CD14-positive monocyte (primary cell): ENCODE results near the gene ITPRIPL1. TPM values are rescaled to one million over a fixed set of nuclear protein-coding genes. Genes with fewer than 3 reads are reported as not detected.

Experiments
- DNase-seq, 3 donors: peaks; one replicate each; pipeline ENCODE4 v3.0.0-alpha.2; 2011 to 2022
- H2AFZ ChIP-seq: 2 replicates; pipeline ENCODE4 v1.6.0; 2012; ENCODE audit warnings: mild to moderate bottlenecking, low read depth, low read length, inconsistent platforms; ENCODE audit not compliant: insufficient read depth, poor library complexity, severe bottlenecking
- H3K27ac ChIP-seq, 2 donors: 1 replicate in 1 of 2; 2 replicates in 1 of 2; pipeline ENCODE4 v1.5.1; 2012 to 2013; ENCODE audit warnings: low read length in 2 of 2, control low read depth in 1 of 2, inconsistent platforms in 1 of 2, low read depth in 1 of 2, mild to moderate bottlenecking in 1 of 2
- H3K27me3 ChIP-seq, 2 donors: one replicate each; pipeline versions ENCODE4 v1.6.0 to v1.6.1; 2011 to 2013; ENCODE audit warnings: low read length in 2 of 2; ENCODE audit not compliant: control insufficient read depth in 2 of 2, insufficient read depth in 2 of 2
- H3K36me3 ChIP-seq, 2 donors: replicated peaks in 1 of 2; 1 replicate in 1 of 2; 2 replicates in 1 of 2; pipeline versions ENCODE4 v1.5.1 to v1.6.1; 2012 to 2013; ENCODE audit warnings: low read length in 2 of 2, control low read depth in 1 of 2, inconsistent platforms in 1 of 2, mild to moderate bottlenecking in 1 of 2; ENCODE audit not compliant: insufficient read depth in 2 of 2, control insufficient read depth in 1 of 2
- H3K4me1 ChIP-seq, 2 donors: 1 replicate in 1 of 2; 2 replicates in 1 of 2; pipeline versions ENCODE4 v1.5.1 to v1.6.1; 2012 to 2013; ENCODE audit warnings: low read length in 2 of 2, control low read depth in 1 of 2, inconsistent platforms in 1 of 2, mild to moderate bottlenecking in 1 of 2, moderate library complexity in 1 of 2; ENCODE audit not compliant: insufficient read depth in 2 of 2, control insufficient read depth in 1 of 2
- H3K4me2 ChIP-seq: replicated peaks from 2 replicates; pipeline ENCODE3; 2012; ENCODE audit warnings: low read length, moderate library complexity, mild to moderate bottlenecking; ENCODE audit not compliant: poor library complexity, severe bottlenecking; ENCODE audit errors: extremely low read depth
- H3K4me3 ChIP-seq, 3 experiments: fragments of 200-600 bp in 1 of 3; sonication (generic) in 1 of 3; replicated peaks in 1 of 3; 1 replicate in 2 of 3; 2 replicates in 1 of 3; pipeline ENCODE4 v1.5.1; 2011 to 2013; ENCODE audit warnings: low read length in 3 of 3, mild to moderate bottlenecking in 3 of 3, control low read depth in 2 of 3, low read depth in 2 of 3, inconsistent platforms in 1 of 3, moderate library complexity in 1 of 3
- H3K79me2 ChIP-seq: 2 replicates; pipeline ENCODE4 v1.6.0; 2012; ENCODE audit warnings: mild to moderate bottlenecking, control low read depth, inconsistent platforms, low read length, moderate library complexity; ENCODE audit not compliant: insufficient read depth
- H3K9ac ChIP-seq: 2 replicates; pipeline ENCODE4 v1.6.0; 2017; ENCODE audit warnings: low read length, mild to moderate bottlenecking; ENCODE audit not compliant: insufficient read depth, poor library complexity, severe bottlenecking
- H3K9me3 ChIP-seq, 2 donors: replicated peaks in 1 of 2; 1 replicate in 1 of 2; 2 replicates in 1 of 2; pipeline versions ENCODE4 v1.5.1 to v1.6.1; 2012 to 2013; ENCODE audit warnings: low read length in 2 of 2, control low read depth in 1 of 2; ENCODE audit not compliant: control insufficient read depth in 1 of 2, insufficient read depth in 1 of 2
- H4K20me1 ChIP-seq: 2 replicates; pipeline ENCODE4 v1.6.0; 2012; ENCODE audit warnings: mild to moderate bottlenecking, low read length, control low read depth, moderate library complexity; ENCODE audit not compliant: insufficient read depth
- H3K27ac Mint-ChIP-seq, 7 donors: one replicate each; pipeline ENCODE4 v1.8.0; 2020; ENCODE audit warnings: mild to moderate bottlenecking in 7 of 7, mixed read lengths in 7 of 7, moderate library complexity in 6 of 7, inconsistent platforms in 2 of 7
- H3K27me3 Mint-ChIP-seq, 3 donors: one replicate each; pipeline ENCODE4 v1.8.0; 2021 to 2022; ENCODE audit warnings: low read depth in 3 of 3, mild to moderate bottlenecking in 3 of 3, mixed read lengths in 3 of 3, moderate library complexity in 3 of 3, inconsistent platforms in 1 of 3
- H3K36me3 Mint-ChIP-seq, 2 donors: one replicate each; pipeline ENCODE4 v1.8.0; 2020; ENCODE audit warnings: mixed read lengths in 2 of 2, inconsistent platforms in 1 of 2, mild to moderate bottlenecking in 1 of 2
- H3K4me1 Mint-ChIP-seq: one replicate; pipeline ENCODE4 v1.8.0; 2020; ENCODE audit warnings: mild to moderate bottlenecking, mixed read lengths
- H3K4me3 Mint-ChIP-seq, 2 donors: one replicate each; pipeline ENCODE4 v1.8.0; 2020; ENCODE audit warnings: mild to moderate bottlenecking in 2 of 2, mixed read lengths in 2 of 2, moderate library complexity in 1 of 2
- H3K9me3 Mint-ChIP-seq, 7 donors: one replicate each; pipeline ENCODE4 v1.8.0; 2020 to 2022; ENCODE audit warnings: mixed read lengths in 7 of 7, mild to moderate bottlenecking in 6 of 7, moderate library complexity in 6 of 7, inconsistent platforms in 2 of 7
- WGBS: methylation state at CpG from one replicate; pipeline ENCODE4 v1.1.5; 2013; ENCODE audit warnings: missing lambda C conversion rate; ENCODE audit not compliant: insufficient coverage; 5-methylcytosine and 5-hydroxymethylcytosine counted together
- intact Hi-C, 2 donors: fragments of 100-400 bp; cut with micrococcal nuclease; formaldehyde crosslinking; loops; one replicate each; pipeline versions ENCODE4 v1.15.0 to v1.15.1; 2023
- polyA plus RNA-seq, 3 donors: library from polyadenylated mRNA; depleted of rRNA in 1 of 3; unstranded in 2 of 3; stranded (reverse) in 1 of 3; fragments of 300-500 nt in 2 of 3; fragments of >200 nt in 1 of 3; fragmentation: Illumina TruSeq in 2 of 3; gene quantifications; 1 replicate in 2 of 3; 2 replicates in 1 of 3; pipeline ENCODE4 v1.2.3, GENCODE V29; 2012 to 2021
- TF ChIP-seq, protein P1 (sequence below): fragments of 200-600 bp; IDR thresholded peaks from one replicate; pipeline ENCODE4 v1.8.0; 2022; ENCODE audit warnings: antibody characterized with exemption, mild to moderate bottlenecking

Gene ITPRIPL1
- polyA plus RNA-seq, 3 donors = 0.18 to 0.50 (median 0.39) TPM

GRCh38 chr2:96330407-96330806 lies 5.3 kb downstream of the ITPRIPL1 start:
- WGBS = no CpG with 5 or more reads among the region's 1 CpG
- Histone ChIP-seq H3K4me2 (no peak overlapping the region), H3K27ac (no peak overlapping the region), H3K4me1 (peaks cover 15 to 16% of the 10 kb centered on the region in 2 donors), H3K9ac (no peak overlapping the region), H3K4me3 (no peak overlapping the region), H3K36me3 (no peaks in the 10 kb centered on the region), H3K9me3 (no peaks in the 10 kb centered on the region), H4K20me1 (no peaks in the 10 kb centered on the region), H3K27me3 (no peaks in the 10 kb centered on the region), H2AFZ (no peak overlapping the region), H3K79me2 (peaks cover 10% of the 10 kb centered on the region)
- no peak for DNase-seq
- Mint-ChIP-seq H3K9me3 (no peaks in the 10 kb centered on the region), H3K27ac (no peak overlapping the region), H3K4me1 (peaks cover 31% of the 10 kb centered on the region), H3K36me3 (peaks cover 4 to 9% of the 10 kb centered on the region in 2 donors), H3K27me3 (peaks cover 0 to 5% (median 5%) of the 10 kb centered on the region in 3 donors), H3K4me3 (no peak overlapping the region)
- intact Hi-C loops = no loop called here
- TF ChIP-seq, protein P1, sequence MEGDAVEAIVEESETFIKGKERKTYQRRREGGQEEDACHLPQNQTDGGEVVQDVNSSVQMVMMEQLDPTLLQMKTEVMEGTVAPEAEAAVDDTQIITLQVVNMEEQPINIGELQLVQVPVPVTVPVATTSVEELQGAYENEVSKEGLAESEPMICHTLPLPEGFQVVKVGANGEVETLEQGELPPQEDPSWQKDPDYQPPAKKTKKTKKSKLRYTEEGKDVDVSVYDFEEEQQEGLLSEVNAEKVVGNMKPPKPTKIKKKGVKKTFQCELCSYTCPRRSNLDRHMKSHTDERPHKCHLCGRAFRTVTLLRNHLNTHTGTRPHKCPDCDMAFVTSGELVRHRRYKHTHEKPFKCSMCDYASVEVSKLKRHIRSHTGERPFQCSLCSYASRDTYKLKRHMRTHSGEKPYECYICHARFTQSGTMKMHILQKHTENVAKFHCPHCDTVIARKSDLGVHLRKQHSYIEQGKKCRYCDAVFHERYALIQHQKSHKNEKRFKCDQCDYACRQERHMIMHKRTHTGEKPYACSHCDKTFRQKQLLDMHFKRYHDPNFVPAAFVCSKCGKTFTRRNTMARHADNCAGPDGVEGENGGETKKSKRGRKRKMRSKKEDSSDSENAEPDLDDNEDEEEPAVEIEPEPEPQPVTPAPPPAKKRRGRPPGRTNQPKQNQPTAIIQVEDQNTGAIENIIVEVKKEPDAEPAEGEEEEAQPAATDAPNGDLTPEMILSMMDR = no peak

DNA sequence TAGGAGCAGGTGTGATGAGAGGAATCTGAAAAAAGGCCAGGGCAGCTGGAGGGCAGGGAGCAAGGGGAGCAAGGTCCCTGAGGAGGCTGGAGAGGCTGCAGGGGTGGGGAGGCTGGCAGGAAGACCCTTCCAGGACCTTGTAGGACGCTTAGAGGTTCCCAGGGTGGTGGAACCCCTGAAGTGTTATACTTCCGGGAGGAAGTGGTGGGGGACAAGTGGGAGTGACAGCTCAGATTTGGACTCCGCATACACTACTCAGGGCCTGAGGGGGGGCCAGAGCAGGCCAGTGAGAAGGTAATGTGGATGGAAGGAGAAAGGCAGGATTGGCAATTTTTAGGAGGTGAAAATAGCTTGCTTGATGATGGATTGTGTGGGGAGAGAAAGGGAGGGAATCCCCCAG lies 8.6 kb downstream of the ITPRIPL1 start:
- intact Hi-C loops = no loop called here
- Histone ChIP-seq H3K4me3 (no peak overlapping the region), H3K4me2 (no peak overlapping the region), H3K36me3 (no peaks in the 10 kb centered on the region), H3K27ac (no peak overlapping the region), H3K27me3 (no peaks in the 10 kb centered on the region), H4K20me1 (no peaks in the 10 kb centered on the region), H3K79me2 (peaks cover 41% of the 10 kb centered on the region), H3K9me3 (no peaks in the 10 kb centered on the region), H2AFZ (no peak overlapping the region), H3K4me1 (peaks cover 27 to 30% of the 10 kb centered on the region in 2 donors), H3K9ac (no peak overlapping the region)
- H3K4me3 Mint-ChIP-seq = no peak overlapping the region
- H3K9me3 Mint-ChIP-seq = no peaks in the 10 kb centered on the region
- 85% methylated on average over 3 of the region's 3 CpGs for WGBS
- TF ChIP-seq, protein P1 = no peak
- peaks cover 42% of the 10 kb centered on the region for H3K4me1 Mint-ChIP-seq
- peaks cover 0 to 3% of the 10 kb centered on the region in 2 donors for H3K36me3 Mint-ChIP-seq
- peak overlapping the region in 4 of 7 donors; percentile 7 to 71 (median 58) for H3K27ac Mint-ChIP-seq
- DNase-seq = no peak
- H3K27me3 Mint-ChIP-seq = peaks cover 0 to 1% (median 0%) of the 10 kb centered on the region in 3 donors
